Measurements from ENCODE around the gene PKIG. TPM values are rescaled to one million over a fixed set of nuclear protein-coding genes. Genes with fewer than 3 reads are reported as not detected.

The PKIG gene
- total and polyA plus RNA-seq, 9 of the 15 experiments (the other 6 are each of a cell fraction or from before 2014, with no cell fraction given): 0.13 to 7.0 (median 4.7) TPM

- TF ChIP-seq SAFB (IDR thresholded peaks at IDR 0.05; ENCODE audit: borderline replicate concordance, low read depth, low read length) (no peak), ARID2 (IDR thresholded peaks at IDR 0.05) (no peak), CBFA2T2 (conservative IDR thresholded peaks at IDR 0.05) (peak; percentile 49; the same call in 1 of the 2 replicates), RERE (CRISPR knock-in tag; IDR thresholded peaks at IDR 0.05; ENCODE audit: borderline replicate concordance) (no peak), ZKSCAN1 (IDR thresholded peaks at IDR 0.05; ENCODE audit: low read depth, low read length) (no peak), ZNF77 (CRISPR knock-in tag; IDR thresholded peaks at IDR 0.05) (no peak), NFE2 (IDR thresholded peaks at IDR 0.05; ENCODE audit: low read depth) (no peak), ZNF644 (tag; IDR thresholded peaks at IDR 0.05; ENCODE audit: low read depth) (peak; percentile 65; the same call in 1 of the 2 replicates), MYNN (IDR thresholded peaks at IDR 0.05) (peak; percentile 99), MYNN (CRISPR knock-in tag; IDR thresholded peaks at IDR 0.05) (peak; percentile 90), ELK3 (CRISPR knock-in tag; IDR thresholded peaks at IDR 0.05) (no peak), E2F6 (IDR thresholded peaks at IDR 0.05; ENCODE audit: borderline replicate concordance in 1 of 2, extremely low read depth in 1 of 2, insufficient read depth in 1 of 2, insufficient read length in 1 of 2, low read depth in 1 of 2, low read length in 1 of 2, poor library complexity in 1 of 2, severe bottlenecking in 1 of 2) (no peak), ZNF785 (CRISPR knock-in tag; IDR thresholded peaks at IDR 0.05) (no peak), GTF2F1 (IDR thresholded peaks at IDR 0.05; ENCODE audit: low read depth, low read length) (no peak), ZFX (CRISPR knock-in tag; IDR thresholded peaks at IDR 0.05) (peak; percentile 58), EGR1 (conservative IDR thresholded peaks at IDR 0.05) (no peak), ZNF561 (CRISPR knock-in tag; conservative IDR thresholded peaks at IDR 0.05) (no peak), DMBX1 (CRISPR knock-in tag; IDR thresholded peaks at IDR 0.05; ENCODE audit: borderline replicate concordance) (no peak), RBM39 (optimal IDR thresholded peaks at IDR 0.05; ENCODE audit: low read depth, low read length) (no peak), CHD2 (IDR thresholded peaks at IDR 0.05; ENCODE audit: low read depth, low read length) (no peak), E4F1 (CRISPR knock-in tag; IDR thresholded peaks at IDR 0.05; ENCODE audit: borderline replicate concordance) (no peak)
Measured at GRCh38 chr20:44594730-44595129, 12.4 kb downstream of the PKIG start (continued).

Data from K562 (cell line).